Measurements from ENCODE around the gene ERO1A. TPM values are rescaled to one million over a fixed set of nuclear protein-coding genes. Genes with fewer than 3 reads are reported as not detected.
A peak's percentile ranks its signal among the peaks of the same experiment; 100 is the strongest.

The ERO1A gene
- polyA plus RNA-seq, 6 donors from 2014 or later, result 20.4 to 26.0 (median 23.2) TPM

DNA sequence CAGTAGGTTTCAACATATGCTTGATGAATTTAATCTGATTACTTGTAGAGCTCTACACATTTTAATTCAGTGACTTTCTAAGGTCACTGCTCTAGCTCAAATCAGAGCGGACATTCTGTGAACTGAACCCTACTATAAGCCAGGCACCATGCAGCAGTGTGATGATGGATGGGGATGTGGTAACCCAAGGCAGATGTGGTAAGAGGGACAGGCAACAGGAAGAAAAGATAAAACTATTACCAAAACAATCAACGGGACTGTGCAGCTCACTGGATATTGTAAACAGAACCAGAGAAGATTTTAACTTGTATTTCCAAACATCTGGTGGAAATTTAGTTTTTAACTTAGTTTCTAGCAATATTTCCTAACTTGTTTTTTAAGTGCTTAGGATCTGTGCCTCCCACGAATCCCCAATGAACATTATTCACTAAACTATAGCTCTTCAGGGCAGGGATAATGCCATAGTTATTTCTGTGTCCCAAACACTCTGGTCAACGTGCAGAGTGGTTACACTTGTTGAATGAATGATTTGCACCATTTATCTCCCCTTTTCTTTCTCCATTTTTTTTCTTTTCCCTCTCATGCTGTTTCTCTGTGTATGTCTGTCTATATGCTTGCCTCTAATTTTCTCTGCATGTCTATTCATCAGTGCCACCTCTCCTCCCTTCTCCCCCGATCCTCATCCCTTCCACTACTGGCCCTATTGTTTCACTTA, 3.0 kb downstream of the ERO1A start:
- peak overlapping the region in 3 of 8 donors; percentile 10 to 36 (median 31) for H3K4me3 Mint-ChIP-seq
- no peak for DNase-seq
- no peaks in the 10 kb centered on the region for H3K27me3 Mint-ChIP-seq
- H3K4me1 Mint-ChIP-seq, result peaks cover 29 to 58% (median 51%) of the 10 kb centered on the region in 3 donors
- peak overlapping the region in 2 of 6 donors; percentile 34 to 51 for H3K27ac Mint-ChIP-seq
- H3K9me3 Mint-ChIP-seq, result no peaks in the 10 kb centered on the region
- ATAC-seq (ENCODE audit: low read depth in 2 of 2), result no peak
- H3K36me3 Mint-ChIP-seq, result peaks cover 0 to 4% of the 10 kb centered on the region in 2 donors

GRCh38 chr14:52690983-52691760, 4.2 kb downstream of the ERO1A start:
- ATAC-seq (ENCODE audit: low read depth in 2 of 2), result no peak
- Mint-ChIP-seq H3K27ac (no peak overlapping the region), H3K4me3 (peak overlapping the region in 1 of 8 donors; percentile 22), H3K4me1 (peaks cover 36 to 68% (median 63%) of the 10 kb centered on the region in 3 donors), H3K27me3 (no peaks in the 10 kb centered on the region), H3K36me3 (peaks cover 0 to 4% of the 10 kb centered on the region in 2 donors), H3K9me3 (no peaks in the 10 kb centered on the region)
- DNase-seq, result no peak

DNA sequence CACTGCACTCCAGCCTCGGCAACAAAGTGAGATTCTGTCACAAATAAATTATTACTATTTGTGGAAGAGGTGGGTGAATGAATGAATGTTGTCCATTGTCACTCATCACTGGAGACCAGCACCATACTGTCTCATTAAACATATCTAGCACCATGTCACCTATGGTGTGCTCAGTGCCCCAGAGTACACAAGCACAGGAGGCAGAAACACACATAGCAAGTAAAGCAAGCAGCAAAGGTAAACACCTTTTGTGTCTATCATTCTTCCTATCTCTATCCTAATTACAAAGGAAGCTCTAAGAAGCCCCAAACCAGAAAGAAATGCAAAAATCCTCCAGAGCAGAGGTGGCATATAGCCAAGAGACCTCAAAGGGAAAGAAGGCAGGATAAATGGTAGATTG, 9.2 kb downstream of the ERO1A start:
- H3K27ac Mint-ChIP-seq, result peak overlapping the region in 2 of 6 donors; percentile 41 to 42
- ATAC-seq (ENCODE audit: low read depth in 2 of 2), result no peak
- H3K4me3 Mint-ChIP-seq, result no peak overlapping the region
- H3K9me3 Mint-ChIP-seq, result no peaks in the 10 kb centered on the region
- no peak for DNase-seq
- H3K4me1 Mint-ChIP-seq, result peaks cover 25 to 58% (median 46%) of the 10 kb centered on the region in 3 donors
- H3K36me3 Mint-ChIP-seq, result peaks cover 0 to 4% of the 10 kb centered on the region in 2 donors
- H3K27me3 Mint-ChIP-seq, result no peaks in the 10 kb centered on the region

DNA sequence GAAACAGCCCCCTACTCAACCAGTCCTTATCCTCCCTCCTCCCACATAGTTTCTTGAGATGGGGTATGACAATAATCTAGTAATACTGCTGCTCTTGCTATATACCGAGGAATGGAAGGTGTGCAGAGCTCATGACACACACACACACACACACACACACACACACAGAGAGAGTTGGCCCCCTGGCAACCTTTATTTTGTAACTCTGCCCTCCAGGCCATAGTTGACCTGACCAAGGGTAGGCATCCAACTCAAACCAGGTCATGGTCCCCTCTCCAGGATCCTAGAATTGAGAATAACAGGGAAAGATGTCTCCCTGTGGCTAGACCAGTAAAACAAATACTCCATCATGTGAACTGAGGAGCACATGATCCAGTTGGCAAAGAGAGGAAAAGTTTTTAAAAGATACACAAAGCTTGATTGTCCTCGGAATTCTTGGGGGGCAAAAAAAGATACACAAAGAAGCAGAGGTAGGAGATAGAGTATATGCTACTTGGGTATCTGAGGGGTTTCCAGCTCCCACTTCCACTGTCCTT, 11.3 kb downstream of the ERO1A start:
- H3K4me1 Mint-ChIP-seq, result peaks cover 21 to 44% (median 39%) of the 10 kb centered on the region in 3 donors
- ATAC-seq (ENCODE audit: low read depth in 2 of 2), result no peak
- no peaks in the 10 kb centered on the region for H3K9me3 Mint-ChIP-seq
- DNase-seq, result no peak
- H3K4me3 Mint-ChIP-seq, result no peak overlapping the region
- H3K27ac Mint-ChIP-seq, result peak overlapping the region in 3 of 6 donors; percentile 33 to 89 (median 79)
- no peaks in the 10 kb centered on the region for H3K27me3 Mint-ChIP-seq
- no peaks in the 10 kb centered on the region for H3K36me3 Mint-ChIP-seq

GRCh38 chr14:52678591-52678990, 16.8 kb downstream of the ERO1A start:
- Mint-ChIP-seq H3K27ac (no peak overlapping the region), H3K36me3 (peaks cover 0 to 6% of the 10 kb centered on the region in 2 donors), H3K27me3 (no peaks in the 10 kb centered on the region), H3K9me3 (no peaks in the 10 kb centered on the region), H3K4me1 (no peaks in the 10 kb centered on the region), H3K4me3 (no peak overlapping the region)
- ATAC-seq (ENCODE audit: low read depth in 2 of 2) (peak; percentile 32 to 56), DNase-seq (no peak)

DNA sequence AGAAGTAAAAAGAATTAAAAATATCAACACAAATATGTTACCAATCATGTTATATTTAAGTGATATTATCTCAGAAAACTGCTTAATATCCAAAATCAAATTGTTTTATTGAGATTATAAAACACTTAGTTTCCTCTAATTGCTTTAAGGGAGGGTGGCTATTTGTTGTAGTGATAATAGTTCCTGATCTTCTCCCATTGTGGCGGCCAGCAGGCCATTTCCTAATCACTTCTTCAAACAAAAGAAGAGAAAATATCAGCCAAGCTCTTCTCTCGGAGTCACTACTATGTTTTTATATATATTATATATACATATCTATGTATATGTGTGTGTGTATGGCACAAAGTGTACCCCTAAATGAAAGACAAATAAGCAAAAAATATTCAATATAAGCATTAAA, 31.5 kb downstream of the ERO1A start:
- ATAC-seq (ENCODE audit: low read depth in 2 of 2), result no peak
- Mint-ChIP-seq H3K27me3 (no peaks in the 10 kb centered on the region), H3K4me1 (no peaks in the 10 kb centered on the region), H3K36me3 (peaks cover 0 to 27% of the 10 kb centered on the region in 2 donors), H3K9me3 (no peaks in the 10 kb centered on the region), H3K27ac (no peak overlapping the region), H3K4me3 (no peak overlapping the region)
- DNase-seq, result no peak

- Mint-ChIP-seq H3K27ac (peak overlapping the region in 1 of 6 donors; percentile 59), H3K27me3 (no peaks in the 10 kb centered on the region), H3K36me3 (peaks cover 0 to 30% of the 10 kb centered on the region in 2 donors), H3K4me3 (no peak overlapping the region), H3K9me3 (no peaks in the 10 kb centered on the region), H3K4me1 (no peaks in the 10 kb centered on the region)
- ATAC-seq (ENCODE audit: low read depth in 2 of 2), result no peak
- DNase-seq, result no peak
Observed at GRCh38 chr14:52661314-52661713, 34.0 kb downstream of the ERO1A start.

GRCh38 chr14:52660832-52661231, 34.5 kb downstream of the ERO1A start:
- H3K27me3 Mint-ChIP-seq, result no peaks in the 10 kb centered on the region
- no peak for DNase-seq
- ATAC-seq (ENCODE audit: low read depth in 2 of 2), result no peak
- H3K9me3 Mint-ChIP-seq, result no peaks in the 10 kb centered on the region
- no peaks in the 10 kb centered on the region for H3K4me1 Mint-ChIP-seq
- H3K27ac Mint-ChIP-seq, result no peak overlapping the region
- no peak overlapping the region for H3K4me3 Mint-ChIP-seq
- H3K36me3 Mint-ChIP-seq, result peaks cover 0 to 25% of the 10 kb centered on the region in 2 donors

GRCh38 chr14:52660325-52660724, 35.0 kb downstream of the ERO1A start:
- no peak overlapping the region for H3K4me3 Mint-ChIP-seq
- H3K27me3 Mint-ChIP-seq, result no peaks in the 10 kb centered on the region
- DNase-seq (no peak), ATAC-seq (ENCODE audit: low read depth in 2 of 2) (no peak)
- H3K27ac Mint-ChIP-seq, result no peak overlapping the region
- no peaks in the 10 kb centered on the region for H3K4me1 Mint-ChIP-seq
- H3K36me3 Mint-ChIP-seq, result peaks cover 0 to 23% of the 10 kb centered on the region in 2 donors
- H3K9me3 Mint-ChIP-seq, result no peaks in the 10 kb centered on the region

GRCh38 chr14:52656905-52657304, 38.5 kb downstream of the ERO1A start:
- H3K4me1 Mint-ChIP-seq, result no peaks in the 10 kb centered on the region
- H3K27me3 Mint-ChIP-seq, result no peaks in the 10 kb centered on the region
- no peak overlapping the region for H3K27ac Mint-ChIP-seq
- DNase-seq (no peak), ATAC-seq (ENCODE audit: low read depth in 2 of 2) (no peak)
- no peak overlapping the region for H3K4me3 Mint-ChIP-seq
- no peaks in the 10 kb centered on the region for H3K9me3 Mint-ChIP-seq
- H3K36me3 Mint-ChIP-seq, result peaks cover 5 to 13% of the 10 kb centered on the region in 2 donors

- no peak overlapping the region for H3K27ac Mint-ChIP-seq
- H3K4me3 Mint-ChIP-seq, result no peak overlapping the region
- no peaks in the 10 kb centered on the region for H3K9me3 Mint-ChIP-seq
- peaks cover 0 to 5% (median 0%) of the 10 kb centered on the region in 3 donors for H3K4me1 Mint-ChIP-seq
- no peak for ATAC-seq (ENCODE audit: low read depth in 2 of 2)
- H3K36me3 Mint-ChIP-seq, result peaks cover 16 to 17% of the 10 kb centered on the region in 2 donors
- H3K27me3 Mint-ChIP-seq, result no peaks in the 10 kb centered on the region
- DNase-seq, result no peak
Observed at GRCh38 chr14:52650774-52651173, 44.6 kb downstream of the ERO1A start.

GRCh38 chr14:52649511-52649910, 45.8 kb downstream of the ERO1A start:
- Mint-ChIP-seq H3K4me3 (no peak overlapping the region), H3K27ac (peak overlapping the region in 1 of 6 donors; percentile 59), H3K9me3 (no peaks in the 10 kb centered on the region), H3K4me1 (peaks cover 0 to 5% (median 0%) of the 10 kb centered on the region in 3 donors), H3K36me3 (peaks cover 13 to 16% of the 10 kb centered on the region in 2 donors), H3K27me3 (no peaks in the 10 kb centered on the region)
- DNase-seq (no peak), ATAC-seq (ENCODE audit: low read depth in 2 of 2) (no peak)

GRCh38 chr14:52641745-52642144, 53.6 kb downstream of the ERO1A start:
- Mint-ChIP-seq H3K27me3 (no peaks in the 10 kb centered on the region), H3K27ac (no peak overlapping the region), H3K4me1 (peaks cover 0 to 4% (median 0%) of the 10 kb centered on the region in 3 donors), H3K4me3 (no peak overlapping the region), H3K36me3 (peaks cover 24 to 27% of the 10 kb centered on the region in 2 donors), H3K9me3 (peaks cover 0 to 16% (median 7%) of the 10 kb centered on the region in 7 donors)
- ATAC-seq (ENCODE audit: low read depth in 2 of 2), result no peak
- no peak for DNase-seq

Measured in naive B cell (primary cell).